Dendritic cell treated with granulocyte-macrophage colony-stimulating factor and Interleukin-4, amounts not matched to agents 40 ng/mL and 50 ng/mL, for 4 days (primary cell): ENCODE results near the gene MGA.

Source experiments
- H3K27ac Mint-ChIP-seq: one replicate; pipeline ENCODE4 v1.8.0; 2022; ENCODE audit warnings: mild to moderate bottlenecking, mixed read lengths
- H3K27me3 Mint-ChIP-seq: one replicate; pipeline ENCODE4 v1.8.0; 2022; ENCODE audit warnings: mild to moderate bottlenecking, mixed read lengths
- H3K36me3 Mint-ChIP-seq: one replicate; pipeline ENCODE4 v1.8.0; 2022; ENCODE audit warnings: low read depth, mixed read lengths
- H3K4me1 Mint-ChIP-seq: one replicate; pipeline ENCODE4 v1.8.0; 2022; ENCODE audit warnings: low read depth, mixed read lengths
- H3K4me3 Mint-ChIP-seq: one replicate; pipeline ENCODE4 v1.8.0; 2022; ENCODE audit warnings: mild to moderate bottlenecking, moderate library complexity, mixed read lengths
- H3K9me3 Mint-ChIP-seq: one replicate; pipeline ENCODE4 v1.8.0; 2022; ENCODE audit warnings: mixed read lengths
- intact Hi-C: fragments of 100-400 bp; cut with micrococcal nuclease; formaldehyde crosslinking; loops from one replicate; pipeline ENCODE4 v1.15.0; 2022

MGA gene

GRCh38 chr15:41804916-41805666, 144.9 kb downstream of the MGA start:
- H3K4me3 Mint-ChIP-seq: no peak overlapping the region
- H3K27me3 Mint-ChIP-seq: no peaks in the 10 kb centered on the region
- no peak overlapping the region for H3K27ac Mint-ChIP-seq

GRCh38 chr15:41805711-41806110, 145.5 kb downstream of the MGA start:
- Mint-ChIP-seq H3K4me3 (no peak overlapping the region), H3K36me3 (peaks cover 59% of the 10 kb centered on the region), H3K27me3 (no peaks in the 10 kb centered on the region), H3K4me1 (peaks cover 6% of the 10 kb centered on the region), H3K9me3 (no peaks in the 10 kb centered on the region), H3K27ac (no peak overlapping the region)
- intact Hi-C loops: no loop called here

More at GRCh38 chr15:41804916-41805666, 144.9 kb downstream of the MGA start:
- Mint-ChIP-seq H3K9me3 (no peaks in the 10 kb centered on the region), H3K36me3 (peaks cover 63% of the 10 kb centered on the region), H3K4me1 (peaks cover 6% of the 10 kb centered on the region)
- intact Hi-C loops: no loop called here

GRCh38 chr15:41806291-41807181, 146.3 kb downstream of the MGA start:
- intact Hi-C loops: no loop called here
- H3K4me1 Mint-ChIP-seq: peaks cover 6% of the 10 kb centered on the region
- no peak overlapping the region for H3K27ac Mint-ChIP-seq
- H3K9me3 Mint-ChIP-seq: no peaks in the 10 kb centered on the region
- H3K27me3 Mint-ChIP-seq: no peaks in the 10 kb centered on the region
- peaks cover 50% of the 10 kb centered on the region for H3K36me3 Mint-ChIP-seq
- H3K4me3 Mint-ChIP-seq: no peak overlapping the region

- Mint-ChIP-seq H3K9me3 (no peaks in the 10 kb centered on the region), H3K4me3 (no peak overlapping the region), H3K36me3 (peaks cover 58% of the 10 kb centered on the region), H3K27ac (no peak overlapping the region), H3K4me1 (peaks cover 6% of the 10 kb centered on the region), H3K27me3 (no peaks in the 10 kb centered on the region)
- intact Hi-C loops: no loop called here
Measured at GRCh38 chr15:41809121-41809520, 148.9 kb downstream of the MGA start.

- intact Hi-C loops: loop anchor here (5.0 to 10.0 kb wide), 2 partner anchors 207 to 255 kb away; partner anchors contain the start of gene TYRO3
- H3K4me3 Mint-ChIP-seq: no peak overlapping the region
Measured at GRCh38 chr15:41809526-41810220, 149.5 kb downstream of the MGA start.

GRCh38 chr15:41810651-41811431, 150.6 kb downstream of the MGA start:
- Mint-ChIP-seq H3K9me3 (no peaks in the 10 kb centered on the region), H3K4me3 (no peak overlapping the region), H3K4me1 (peaks cover 6% of the 10 kb centered on the region), H3K36me3 (peaks cover 60% of the 10 kb centered on the region), H3K27ac (no peak overlapping the region), H3K27me3 (no peaks in the 10 kb centered on the region)
- intact Hi-C loops: loop anchor here (1.0 to 10.0 kb wide), 3 partner anchors 39 to 256 kb away; partner anchors contain the start of gene TYRO3

More at GRCh38 chr15:41809526-41810220, 149.5 kb downstream of the MGA start:
- H3K27ac Mint-ChIP-seq: no peak overlapping the region
- peaks cover 58% of the 10 kb centered on the region for H3K36me3 Mint-ChIP-seq
- no peaks in the 10 kb centered on the region for H3K27me3 Mint-ChIP-seq
- peaks cover 6% of the 10 kb centered on the region for H3K4me1 Mint-ChIP-seq
- no peaks in the 10 kb centered on the region for H3K9me3 Mint-ChIP-seq

GRCh38 chr15:41811432-41812195, 151.4 kb downstream of the MGA start:
- no peak overlapping the region for H3K4me3 Mint-ChIP-seq

GRCh38 chr15:41812820-41813375, 152.7 kb downstream of the MGA start:
- Mint-ChIP-seq H3K27me3 (no peaks in the 10 kb centered on the region), H3K4me3 (no peak overlapping the region), H3K27ac (no peak overlapping the region), H3K9me3 (no peaks in the 10 kb centered on the region), H3K36me3 (peaks cover 77% of the 10 kb centered on the region), H3K4me1 (peaks cover 6% of the 10 kb centered on the region)
- intact Hi-C loops: loop anchor here (5.0 to 10.0 kb wide), 2 partner anchors 211 to 258 kb away; partner anchors contain the start of gene TYRO3

More at GRCh38 chr15:41811432-41812195, 151.4 kb downstream of the MGA start:
- no peak overlapping the region for H3K27ac Mint-ChIP-seq
- no peaks in the 10 kb centered on the region for H3K27me3 Mint-ChIP-seq
- peaks cover 64% of the 10 kb centered on the region for H3K36me3 Mint-ChIP-seq
- H3K9me3 Mint-ChIP-seq: no peaks in the 10 kb centered on the region
- intact Hi-C loops: loop anchor here (1.0 to 10.0 kb wide), 3 partner anchors 39 to 257 kb away; partner anchors contain the start of gene TYRO3
- H3K4me1 Mint-ChIP-seq: peaks cover 6% of the 10 kb centered on the region

- no peaks in the 10 kb centered on the region for H3K27me3 Mint-ChIP-seq
- H3K4me3 Mint-ChIP-seq: no peak overlapping the region
- intact Hi-C loops: loop anchor here (5.0 to 10.0 kb wide), 2 partner anchors 211 to 259 kb away; partner anchors contain the start of gene TYRO3
- H3K4me1 Mint-ChIP-seq: peaks cover 6% of the 10 kb centered on the region
- no peak overlapping the region for H3K27ac Mint-ChIP-seq
- peaks cover 77% of the 10 kb centered on the region for H3K36me3 Mint-ChIP-seq
- no peaks in the 10 kb centered on the region for H3K9me3 Mint-ChIP-seq
Measured at GRCh38 chr15:41813426-41813825, 153.2 kb downstream of the MGA start.

- intact Hi-C loops: loop anchor here (5.0 to 10.0 kb wide), 2 partner anchors 212 to 260 kb away; partner anchors contain the start of gene TYRO3
- no peak overlapping the region for H3K27ac Mint-ChIP-seq
- H3K4me1 Mint-ChIP-seq: no peaks in the 10 kb centered on the region
- H3K9me3 Mint-ChIP-seq: no peaks in the 10 kb centered on the region
- H3K36me3 Mint-ChIP-seq: peaks cover 87% of the 10 kb centered on the region
- H3K27me3 Mint-ChIP-seq: no peaks in the 10 kb centered on the region
- H3K4me3 Mint-ChIP-seq: no peak overlapping the region
Measured at GRCh38 chr15:41814534-41814933, 154.3 kb downstream of the MGA start.

GRCh38 chr15:41816788-41817187, 156.6 kb downstream of the MGA start:
- H3K4me3 Mint-ChIP-seq: no peak overlapping the region
- H3K9me3 Mint-ChIP-seq: no peaks in the 10 kb centered on the region
- no peak overlapping the region for H3K27ac Mint-ChIP-seq
- intact Hi-C loops: loop anchor here (10.0 kb wide), 1 partner anchor 262 kb away; the partner anchor contains the start of gene TYRO3
- H3K4me1 Mint-ChIP-seq: no peaks in the 10 kb centered on the region
- no peaks in the 10 kb centered on the region for H3K27me3 Mint-ChIP-seq
- H3K36me3 Mint-ChIP-seq: peaks cover 100% of the 10 kb centered on the region

- Mint-ChIP-seq H3K4me1 (no peaks in the 10 kb centered on the region), H3K36me3 (peaks cover 100% of the 10 kb centered on the region), H3K27ac (no peak overlapping the region), H3K9me3 (no peaks in the 10 kb centered on the region), H3K27me3 (no peaks in the 10 kb centered on the region), H3K4me3 (no peak overlapping the region)
- intact Hi-C loops: loop anchor here (10.0 kb wide), 1 partner anchor 263 kb away; the partner anchor contains the start of gene TYRO3
Measured at GRCh38 chr15:41817327-41817726, 157.1 kb downstream of the MGA start.
